ENCODE measurements around the gene INHBE. TPM values are rescaled to one million over a fixed set of nuclear protein-coding genes. Genes with fewer than 3 reads are reported as not detected.
A peak's percentile ranks its signal among the peaks of the same experiment; 100 is the strongest.

The INHBE gene
- total RNA-seq, 1 donor from 2014 or later: 0.27 TPM

DNA sequence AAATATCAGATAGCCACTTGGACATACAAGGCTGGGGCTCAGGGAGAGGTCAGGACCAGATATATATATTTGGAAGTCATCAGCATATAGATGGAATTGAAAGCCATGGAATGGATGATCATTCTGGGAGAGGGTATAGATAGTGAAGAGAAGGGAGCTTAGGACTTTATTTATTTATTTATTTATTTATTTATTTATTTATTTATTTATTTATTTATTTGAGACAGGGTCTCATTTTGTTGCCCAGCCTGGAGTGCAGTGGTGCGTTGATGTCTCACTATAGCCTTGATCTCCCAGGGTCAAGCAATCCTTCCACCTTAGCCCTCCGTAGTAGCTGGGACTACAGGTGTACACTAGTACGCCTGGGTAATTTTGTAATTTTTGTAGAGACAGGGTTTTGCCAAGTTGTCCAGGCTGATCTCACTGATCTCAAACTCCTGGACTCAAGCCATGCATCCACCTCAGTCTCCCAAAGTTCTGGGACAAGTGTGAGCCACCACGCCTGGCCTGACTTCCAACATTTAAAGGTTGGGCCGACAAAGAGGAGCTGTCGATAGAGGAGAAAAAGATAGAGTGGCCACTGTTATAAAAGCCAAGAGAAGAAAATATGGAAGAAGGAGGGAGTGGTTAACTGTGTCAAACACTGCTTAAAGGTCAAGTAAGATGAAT is 8.7 kb upstream of the INHBE start:
- Mint-ChIP-seq H3K4me3 (no peak overlapping the region), H3K27ac (no peak overlapping the region), H3K9me3 (peaks cover 8% of the 10 kb centered on the region), H3K27me3 (no peaks in the 10 kb centered on the region), H3K4me1 (ENCODE audit: unreplicated experiment) (no peaks in the 10 kb centered on the region), H3K36me3 (no peaks in the 10 kb centered on the region)
- TF ChIP-seq CTCF (conservative IDR thresholded peaks at IDR 0.05): no peak
- DNase-seq (ENCODE audit: extremely low spot score, unreplicated experiment): no peak

GRCh38 chr12:57448669-57449068 is 6.4 kb upstream of the INHBE start:
- TF ChIP-seq CTCF (conservative IDR thresholded peaks at IDR 0.05): no peak
- no peaks in the 10 kb centered on the region for H3K27me3 Mint-ChIP-seq
- no peaks in the 10 kb centered on the region for H3K36me3 Mint-ChIP-seq
- H3K27ac Mint-ChIP-seq: no peak overlapping the region
- H3K9me3 Mint-ChIP-seq: peaks cover 4% of the 10 kb centered on the region
- H3K4me1 Mint-ChIP-seq (ENCODE audit: unreplicated experiment): peaks cover 5% of the 10 kb centered on the region
- H3K4me3 Mint-ChIP-seq: no peak overlapping the region
- no peak for DNase-seq (ENCODE audit: extremely low spot score, unreplicated experiment)

- no peaks in the 10 kb centered on the region for H3K36me3 Mint-ChIP-seq
- H3K4me1 Mint-ChIP-seq (ENCODE audit: unreplicated experiment): peaks cover 5% of the 10 kb centered on the region
- H3K4me3 Mint-ChIP-seq: no peak overlapping the region
- no peak for DNase-seq (ENCODE audit: extremely low spot score, unreplicated experiment)
- no peak overlapping the region for H3K27ac Mint-ChIP-seq
- H3K27me3 Mint-ChIP-seq: no peaks in the 10 kb centered on the region
- TF ChIP-seq CTCF (conservative IDR thresholded peaks at IDR 0.05): no peak
- peaks cover 4% of the 10 kb centered on the region for H3K9me3 Mint-ChIP-seq
These were observed 5.7 kb upstream of the INHBE start for GRCh38 chr12:57449375-57449774.

DNA sequence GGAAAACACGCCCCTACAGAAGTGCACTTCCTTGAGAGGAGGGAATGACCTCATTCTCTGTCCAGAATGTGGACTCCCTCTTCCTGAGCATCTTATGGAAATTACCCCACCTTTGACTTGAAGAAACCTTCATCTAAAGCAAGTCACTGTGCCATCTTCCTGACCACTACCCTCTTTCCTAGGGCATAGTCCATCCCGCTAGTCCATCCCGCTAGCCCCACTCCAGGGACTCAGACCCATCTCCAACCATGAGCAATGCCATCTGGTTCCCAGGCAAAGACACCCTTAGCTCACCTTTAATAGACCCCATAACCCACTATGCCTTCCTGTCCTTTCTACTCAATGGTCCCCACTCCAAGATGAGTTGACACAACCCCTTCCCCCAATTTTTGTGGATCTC is 5.0 kb upstream of the INHBE start:
- Mint-ChIP-seq H3K36me3 (no peaks in the 10 kb centered on the region), H3K27ac (peak overlapping the region; percentile 25), H3K4me3 (no peak overlapping the region), H3K9me3 (peaks cover 4% of the 10 kb centered on the region), H3K27me3 (no peaks in the 10 kb centered on the region), H3K4me1 (ENCODE audit: unreplicated experiment) (peaks cover 5% of the 10 kb centered on the region)
- TF ChIP-seq CTCF (conservative IDR thresholded peaks at IDR 0.05): no peak
- no peak for DNase-seq (ENCODE audit: extremely low spot score, unreplicated experiment)

GRCh38 chr12:57451233-57451778 is 3.8 kb upstream of the INHBE start:
- Mint-ChIP-seq H3K9me3 (peaks cover 4% of the 10 kb centered on the region), H3K27me3 (peaks cover 3% of the 10 kb centered on the region), H3K27ac (no peak overlapping the region), H3K4me3 (no peak overlapping the region), H3K4me1 (ENCODE audit: unreplicated experiment) (peaks cover 10% of the 10 kb centered on the region), H3K36me3 (no peaks in the 10 kb centered on the region)
- no peak for TF ChIP-seq CTCF (conservative IDR thresholded peaks at IDR 0.05)
- DNase-seq (ENCODE audit: extremely low spot score, unreplicated experiment): no peak

Data from type B pancreatic cell (in vitro differentiated cells).